GM12878 (cell line): ENCODE measurements around the gene UACA. TPM values are rescaled to one million over a fixed set of nuclear protein-coding genes. Genes with fewer than 3 reads are reported as not detected.

Experiments used
- ATAC-seq: fragments of 200-7000 bp; cut with Tn5 transposase; 3 replicates; pipeline ENCODE4 v1.9.1; 2020; ENCODE audit warnings: mild to moderate bottlenecking, moderate library complexity
- BruUV-seq: library from RNA; stranded (reverse); fragments of 400-500 nt; replicated peaks from 2 replicates; lab custom pipeline; 2021; lab: Mats Ljungman, UMichigan
- CTCF ChIA-PET: fragments of 300-600 bp; sonication (Branson Sonifier 250); formaldehyde crosslinking; extraction: SDS; loops from one replicate; lab custom pipeline; 2021; ENCODE audit warnings: inconsistent platforms; lab: Yijun Ruan, JAX
- POLR2A ChIA-PET: fragments of 350-600 bp; formaldehyde crosslinking; extraction: SDS; loops from one replicate; lab custom pipeline; 2021; ENCODE audit warnings: inconsistent platforms; lab: Charles Lee
- RAD21 ChIA-PET: fragments of 300-600 bp; sonication (Branson Sonifier 250); formaldehyde crosslinking; loops from one replicate; lab custom pipeline; 2023; ENCODE audit warnings: antibody characterized with exemption; ENCODE audit not compliant: unreplicated experiment; lab: Charles Lee
- SMC1A ChIA-PET: fragments of 300-600 bp; sonication (Branson Sonifier 250); formaldehyde crosslinking; loops from one replicate; lab custom pipeline; 2023; ENCODE audit not compliant: unreplicated experiment, uncharacterized antibody; lab: Charles Lee
- DNase-seq: peaks from one replicate; pipeline ENCODE4 v3.0.0-alpha.2; 2011; ENCODE audit warnings: low read depth, low spot score
- FAIRE-seq: peaks from 3 replicates; lab custom pipeline; 2011; peaks lifted over from hg19 to GRCh38; lab: Jason Lieb, UNC
- H2AFZ ChIP-seq: 2 replicates; pipeline ENCODE4 v1.6.0; 2011; ENCODE audit warnings: low read depth, low read length, control low read depth; ENCODE audit not compliant: control insufficient read depth
- H3K27ac ChIP-seq: 2 replicates; pipeline ENCODE4 v1.5.1; 2011; ENCODE audit warnings: control low read depth; ENCODE audit not compliant: control insufficient read depth, insufficient read depth
- H3K27me3 ChIP-seq, 2 experiments: replicated peaks in 1 of 2; 2 replicates each; pipeline versions ENCODE4 v1.6.0 to v1.6.1; 2011; ENCODE audit warnings: low read length in 1 of 2; ENCODE audit not compliant: control insufficient read depth in 2 of 2, insufficient read depth in 2 of 2
- H3K36me3 ChIP-seq, 2 experiments: 2 replicates each; pipeline ENCODE4 v1.5.1; 2011; ENCODE audit warnings: low read length in 1 of 2; ENCODE audit not compliant: control insufficient read depth in 2 of 2, insufficient read depth in 2 of 2
- H3K4me1 ChIP-seq: 2 replicates; pipeline ENCODE4 v1.6.1; 2011; ENCODE audit warnings: mild to moderate bottlenecking, low read length, moderate library complexity, mixed read lengths; ENCODE audit not compliant: control insufficient read depth, insufficient read depth
- H3K4me2 ChIP-seq: 2 replicates; pipeline ENCODE4 v1.6.0; 2011; ENCODE audit warnings: control low read depth; ENCODE audit not compliant: control insufficient read depth, insufficient read depth
- H3K4me3 ChIP-seq: fragments of 200-600 bp; sonication (generic); 2 replicates; pipeline ENCODE4 v1.5.1; 2016
- H3K79me2 ChIP-seq: 2 replicates; pipeline ENCODE4 v1.6.0; 2011; ENCODE audit warnings: low read length; ENCODE audit not compliant: control insufficient read depth, insufficient read depth
- H3K9ac ChIP-seq: 2 replicates; pipeline ENCODE4 v1.8.0; 2011; ENCODE audit warnings: low read length, control low read depth, mixed read lengths; ENCODE audit not compliant: control insufficient read depth, insufficient read depth
- H3K9me3 ChIP-seq: replicated peaks from 3 replicates; pipeline ENCODE4 v1.5.1; 2011; ENCODE audit warnings: mild to moderate bottlenecking, low read length; ENCODE audit not compliant: control insufficient read depth, insufficient read depth
- H4K20me1 ChIP-seq: 2 replicates; pipeline ENCODE4 v1.6.0; 2011; ENCODE audit not compliant: control insufficient read depth, insufficient read depth
- ATF7 ChIP-seq: fragments of 450-650 bp; IDR thresholded peaks from 2 replicates; pipeline ENCODE4 v1.6.1; 2016; ENCODE audit warnings: low read depth, mild to moderate bottlenecking
- BCL3 ChIP-seq: IDR thresholded peaks from 2 replicates; pipeline ENCODE4 v1.6.1; 2011; ENCODE audit warnings: borderline replicate concordance, low read depth, mild to moderate bottlenecking, moderate library complexity, low read length; ENCODE audit not compliant: insufficient read depth, poor library complexity, severe bottlenecking
- CBX3 ChIP-seq: fragments of 200-600 bp; sonication (generic); IDR thresholded peaks from 2 replicates; pipeline ENCODE4 v1.6.1; 2016; ENCODE audit warnings: low read depth, borderline replicate concordance
- CHD4 ChIP-seq: fragments of 200-600 bp; sonication (generic); IDR thresholded peaks from 2 replicates; pipeline ENCODE4 v1.6.1; 2016; ENCODE audit warnings: mild to moderate bottlenecking
- EED ChIP-seq: sonication (generic); IDR thresholded peaks from 2 replicates; pipeline ENCODE4 v1.6.1; 2016; ENCODE audit warnings: antibody characterized with exemption, low read depth
- GATAD2B ChIP-seq: fragments of 450-650 bp; conservative IDR thresholded peaks from 2 replicates; pipeline ENCODE4 v1.6.1; 2017; ENCODE audit warnings: low read depth, mild to moderate bottlenecking, moderate library complexity
- HDGF ChIP-seq: fragments of 450-650 bp; IDR thresholded peaks from 2 replicates; pipeline ENCODE4 v1.6.1; 2016; ENCODE audit warnings: antibody characterized with exemption
- IKZF1 ChIP-seq: fragments of 450-650 bp; conservative IDR thresholded peaks from 2 replicates; pipeline ENCODE4 v1.6.1; 2017; ENCODE audit warnings: antibody characterized with exemption, mild to moderate bottlenecking
- IKZF2 ChIP-seq, 2 experiments: fragments of 450-650 bp; IDR thresholded peaks; 2 replicates each; pipeline ENCODE4 v1.6.1; 2017; ENCODE audit warnings: mild to moderate bottlenecking in 2 of 2, moderate library complexity in 2 of 2
- MEF2B ChIP-seq: fragments of 450-650 bp; IDR thresholded peaks from 2 replicates; pipeline ENCODE4 v1.6.1; 2018; ENCODE audit warnings: mild to moderate bottlenecking, moderate library complexity; ENCODE audit not compliant: partially characterized antibody, poor library complexity, severe bottlenecking
- NFYB ChIP-seq: IDR thresholded peaks from 2 replicates; pipeline ENCODE4 v1.6.1; 2011; ENCODE audit warnings: low read depth, mild to moderate bottlenecking, low read length, improper control_type of control experiment, moderate library complexity; ENCODE audit not compliant: insufficient read depth
- NR2C2 ChIP-seq: IDR thresholded peaks from 2 replicates; pipeline ENCODE4 v1.6.1; 2011; ENCODE audit warnings: borderline replicate concordance, low read depth; ENCODE audit not compliant: control insufficient read depth, insufficient read length
- NRF1 ChIP-seq: conservative IDR thresholded peaks from 2 replicates; pipeline ENCODE4 v1.6.1; 2011; ENCODE audit warnings: mild to moderate bottlenecking, low read depth, low read length, improper control_type of control experiment
- RUNX3 ChIP-seq: IDR thresholded peaks from 2 replicates; pipeline ENCODE4 v1.6.1; 2012; ENCODE audit warnings: low read length, inconsistent platforms
- SIX5 ChIP-seq: IDR thresholded peaks from 2 replicates; pipeline ENCODE4 v1.6.1; 2011; ENCODE audit warnings: mild to moderate bottlenecking, low read depth, low read length, moderate library complexity; ENCODE audit not compliant: severe bottlenecking
- SREBF1 ChIP-seq: IDR thresholded peaks from 2 replicates; pipeline ENCODE4 v1.6.1; 2012; ENCODE audit warnings: mild to moderate bottlenecking, low read length
- STAT3 ChIP-seq: IDR thresholded peaks from 2 replicates; pipeline ENCODE4 v1.6.1; 2011; ENCODE audit warnings: low read depth, low read length, improper control_type of control experiment
- WRNIP1 ChIP-seq: IDR thresholded peaks from 2 replicates; pipeline ENCODE4 v1.6.1; 2011; ENCODE audit warnings: low read depth, low read length, improper control_type of control experiment, borderline replicate concordance
- ZZZ3 ChIP-seq: IDR thresholded peaks from 2 replicates; pipeline ENCODE4 v1.6.1; 2011; ENCODE audit warnings: low read depth; ENCODE audit not compliant: control insufficient read depth, insufficient read length
- WGBS: methylation state at CpG from one replicate; pipeline ENCODE4 v1.1.6; 2016; ENCODE audit warnings: low lambda C conversion rate; ENCODE audit not compliant: insufficient replicate concordance, insufficient coverage; ENCODE audit errors: missing lambda C conversion rate; 5-methylcytosine and 5-hydroxymethylcytosine counted together
- in situ Hi-C: fragments of 300-500 bp; cut with MboI; formaldehyde crosslinking; loops from 9 replicates; pipeline ENCODE4 v1.14.3; 2018; ENCODE audit warnings: mixed read lengths
- intact Hi-C: fragments of 100-400 bp; cut with micrococcal nuclease; formaldehyde crosslinking; loops from one replicate; pipeline ENCODE4 v1.14.2; 2022; ENCODE audit not compliant: unreplicated experiment
- polyA plus RNA-seq, 11 experiments: library from polyadenylated mRNA; depleted of rRNA in 4 of 11; unstranded in 6 of 11; stranded (reverse) in 5 of 11; fragments of >200 nt; fragmentation: Nextera tagmentation in 4 of 11; fragmentation: Illumina TruSeq in 1 of 11; extraction: Ambion mirVana in 4 of 11; extraction: Trizol in 1 of 11; gene quantifications; 1 replicate in 1 of 11; 2 replicates in 10 of 11; pipeline versions ENCODE4 v1.2.1 to v1.2.3, GENCODE V29; 2011 to 2016; ENCODE audit warnings: inconsistent platforms in 2 of 11, missing spikeins in 2 of 11, low read depth in 1 of 11
- total RNA-seq, 4 experiments: library from RNA; depleted of rRNA in 3 of 4; stranded (reverse); fragments of >200 nt in 3 of 4; fragmentation: Illumina TruSeq in 1 of 4; extraction: Trizol in 1 of 4; gene quantifications; 2 replicates each; pipeline versions ENCODE4 v1.2.1 to v1.2.3, GENCODE V29; 2013 to 2021
- TF ChIP-seq, protein P1 (sequence below): fragments of 150-350 bp; IDR thresholded peaks from 2 replicates; pipeline ENCODE4 v1.6.1; 2014; ENCODE audit warnings: mild to moderate bottlenecking, low read depth, low read length
- TF ChIP-seq, protein P2 (sequence below): IDR thresholded peaks from 2 replicates; pipeline ENCODE4 v1.6.1; 2011; ENCODE audit warnings: low read depth, mild to moderate bottlenecking, low read length, moderate library complexity, borderline replicate concordance; ENCODE audit errors: extremely low read depth
- TF ChIP-seq, protein P3 (sequence below): fragments of 450-650 bp; IDR thresholded peaks from 2 replicates; pipeline ENCODE4 v1.6.1; 2017; ENCODE audit warnings: low read depth, mild to moderate bottlenecking, moderate library complexity

UACA gene
- total and polyA plus RNA-seq, 10 of the 15 experiments (the other 5 are each of a cell fraction or from before 2014, with no cell fraction given), result 0.30 to 4.0 (median 2.0) TPM

GRCh38 chr15:70611286-70611685 lies 152.1 kb downstream of the UACA start (continued):
- TF ChIP-seq ZZZ3, result no peak
- no peak for TF ChIP-seq SIX5
- no peak for TF ChIP-seq EED
- TF ChIP-seq, protein P1, sequence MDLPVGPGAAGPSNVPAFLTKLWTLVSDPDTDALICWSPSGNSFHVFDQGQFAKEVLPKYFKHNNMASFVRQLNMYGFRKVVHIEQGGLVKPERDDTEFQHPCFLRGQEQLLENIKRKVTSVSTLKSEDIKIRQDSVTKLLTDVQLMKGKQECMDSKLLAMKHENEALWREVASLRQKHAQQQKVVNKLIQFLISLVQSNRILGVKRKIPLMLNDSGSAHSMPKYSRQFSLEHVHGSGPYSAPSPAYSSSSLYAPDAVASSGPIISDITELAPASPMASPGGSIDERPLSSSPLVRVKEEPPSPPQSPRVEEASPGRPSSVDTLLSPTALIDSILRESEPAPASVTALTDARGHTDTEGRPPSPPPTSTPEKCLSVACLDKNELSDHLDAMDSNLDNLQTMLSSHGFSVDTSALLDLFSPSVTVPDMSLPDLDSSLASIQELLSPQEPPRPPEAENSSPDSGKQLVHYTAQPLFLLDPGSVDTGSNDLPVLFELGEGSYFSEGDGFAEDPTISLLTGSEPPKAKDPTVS, result no peak
- TF ChIP-seq BCL3, result no peak
- TF ChIP-seq CHD4, result no peak
- TF ChIP-seq SREBF1, result no peak
- TF ChIP-seq NFYB, result no peak
- TF ChIP-seq, protein P2, sequence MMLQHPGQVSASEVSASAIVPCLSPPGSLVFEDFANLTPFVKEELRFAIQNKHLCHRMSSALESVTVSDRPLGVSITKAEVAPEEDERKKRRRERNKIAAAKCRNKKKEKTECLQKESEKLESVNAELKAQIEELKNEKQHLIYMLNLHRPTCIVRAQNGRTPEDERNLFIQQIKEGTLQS, result no peak
- no peak for TF ChIP-seq ATF7
- no peak for TF ChIP-seq GATAD2B

- no peak for ATAC-seq
- Histone ChIP-seq H3K4me1 (no peaks in the 10 kb centered on the region), H3K27ac (no peak overlapping the region), H3K79me2 (no peaks in the 10 kb centered on the region), H3K4me3 (no peak overlapping the region), H3K27me3 (peaks cover 0 to 3% of the 10 kb centered on the region in 2 experiments; a peak in 1 of 4 replicates), H3K9ac (no peak overlapping the region), H3K36me3 (no peaks in the 10 kb centered on the region), H3K4me2 (no peak overlapping the region), H2AFZ (no peak overlapping the region), H3K9me3 (no peaks in the 10 kb centered on the region; the same call in 1 of the 3 replicates), H4K20me1 (no peaks in the 10 kb centered on the region)
- intact Hi-C loops, result no loop called here
- no TSS peak for BruUV-seq
- in situ Hi-C loops, result no loop called here
- no peak for FAIRE-seq
- RAD21 ChIA-PET, result no interaction called here
- SMC1A ChIA-PET, result no interaction called here
- CTCF ChIA-PET, result no interaction called here
- no peak for DNase-seq
- 84% methylated on average over 2 of the region's 2 CpGs for WGBS
- POLR2A ChIA-PET, result no interaction called here
- TF ChIP-seq, protein P3, sequence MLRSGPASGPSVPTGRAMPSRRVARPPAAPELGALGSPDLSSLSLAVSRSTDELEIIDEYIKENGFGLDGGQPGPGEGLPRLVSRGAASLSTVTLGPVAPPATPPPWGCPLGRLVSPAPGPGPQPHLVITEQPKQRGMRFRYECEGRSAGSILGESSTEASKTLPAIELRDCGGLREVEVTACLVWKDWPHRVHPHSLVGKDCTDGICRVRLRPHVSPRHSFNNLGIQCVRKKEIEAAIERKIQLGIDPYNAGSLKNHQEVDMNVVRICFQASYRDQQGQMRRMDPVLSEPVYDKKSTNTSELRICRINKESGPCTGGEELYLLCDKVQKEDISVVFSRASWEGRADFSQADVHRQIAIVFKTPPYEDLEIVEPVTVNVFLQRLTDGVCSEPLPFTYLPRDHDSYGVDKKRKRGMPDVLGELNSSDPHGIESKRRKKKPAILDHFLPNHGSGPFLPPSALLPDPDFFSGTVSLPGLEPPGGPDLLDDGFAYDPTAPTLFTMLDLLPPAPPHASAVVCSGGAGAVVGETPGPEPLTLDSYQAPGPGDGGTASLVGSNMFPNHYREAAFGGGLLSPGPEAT, result no peak
- no peak for TF ChIP-seq NR2C2
- no peak for TF ChIP-seq STAT3
- no peak for TF ChIP-seq NRF1
- no peak for TF ChIP-seq IKZF1
- no peak for TF ChIP-seq CBX3
- TF ChIP-seq HDGF, result no peak
- no peak for TF ChIP-seq WRNIP1
- TF ChIP-seq MEF2B, result no peak
- TF ChIP-seq RUNX3, result no peak
- no peak for TF ChIP-seq IKZF2 (IDR thresholded peaks at IDR 0.05)
- TF ChIP-seq ATF7, result no peak
Observed at GRCh38 chr15:70610541-70610940, 152.8 kb downstream of the UACA start.
